ENCODE results near the gene CARTPT. TPM values are rescaled to one million over a fixed set of nuclear protein-coding genes. Genes with fewer than 3 reads are reported as not detected.

Gene CARTPT
- total RNA-seq, 2 donors from 2014 or later = not detected

DNA sequence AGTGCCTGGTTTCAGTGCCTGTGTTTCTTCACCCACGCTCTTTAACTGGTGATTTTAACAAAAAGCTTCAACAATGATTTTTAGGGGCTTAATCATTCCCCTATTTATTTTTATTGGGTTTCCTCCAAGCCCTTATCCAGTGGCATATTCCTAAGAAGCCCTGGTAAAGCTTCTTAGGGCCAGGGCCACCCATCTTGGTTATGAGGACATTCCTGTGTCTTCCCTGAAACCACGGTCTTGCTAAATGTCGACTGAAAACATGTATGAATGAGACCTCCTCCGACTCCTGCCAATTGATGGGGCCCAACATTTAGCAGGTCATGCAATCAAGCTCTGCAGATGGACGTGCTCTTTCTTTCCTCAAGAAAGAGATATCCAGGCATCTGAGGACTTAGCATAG lies 13.7 kb upstream of the CARTPT start:
- peaks cover 30% of the 10 kb centered on the region for H3K27me3 ChIP-seq (ENCODE audit: control insufficient read depth, insufficient read depth, low read length, poor library complexity, severe bottlenecking)
- H3K4me3 Mint-ChIP-seq = no peak overlapping the region
- TF ChIP-seq, protein P1, sequence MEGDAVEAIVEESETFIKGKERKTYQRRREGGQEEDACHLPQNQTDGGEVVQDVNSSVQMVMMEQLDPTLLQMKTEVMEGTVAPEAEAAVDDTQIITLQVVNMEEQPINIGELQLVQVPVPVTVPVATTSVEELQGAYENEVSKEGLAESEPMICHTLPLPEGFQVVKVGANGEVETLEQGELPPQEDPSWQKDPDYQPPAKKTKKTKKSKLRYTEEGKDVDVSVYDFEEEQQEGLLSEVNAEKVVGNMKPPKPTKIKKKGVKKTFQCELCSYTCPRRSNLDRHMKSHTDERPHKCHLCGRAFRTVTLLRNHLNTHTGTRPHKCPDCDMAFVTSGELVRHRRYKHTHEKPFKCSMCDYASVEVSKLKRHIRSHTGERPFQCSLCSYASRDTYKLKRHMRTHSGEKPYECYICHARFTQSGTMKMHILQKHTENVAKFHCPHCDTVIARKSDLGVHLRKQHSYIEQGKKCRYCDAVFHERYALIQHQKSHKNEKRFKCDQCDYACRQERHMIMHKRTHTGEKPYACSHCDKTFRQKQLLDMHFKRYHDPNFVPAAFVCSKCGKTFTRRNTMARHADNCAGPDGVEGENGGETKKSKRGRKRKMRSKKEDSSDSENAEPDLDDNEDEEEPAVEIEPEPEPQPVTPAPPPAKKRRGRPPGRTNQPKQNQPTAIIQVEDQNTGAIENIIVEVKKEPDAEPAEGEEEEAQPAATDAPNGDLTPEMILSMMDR (conservative IDR thresholded peaks at IDR 0.05) = no peak
- H3K4me3 ChIP-seq (ENCODE audit: low read length) = no peak overlapping the region
- WGBS, 2 experiments (ENCODE audit: insufficient coverage in 1 of 2, insufficient read length in 1 of 2) = 89 to 94% methylated on average over 5 of the region's 5 CpGs
- peaks cover 21% of the 10 kb centered on the region for H3K4me1 Mint-ChIP-seq
- H3K4me1 ChIP-seq (ENCODE audit: control insufficient read depth, insufficient read depth, low read length) = no peaks in the 10 kb centered on the region
- H3K9me3 ChIP-seq (ENCODE audit: control insufficient read depth, low read length) = no peaks in the 10 kb centered on the region
- no peaks in the 10 kb centered on the region for H3K9me3 Mint-ChIP-seq
- no peak for DNase-seq
- peaks cover 50% of the 10 kb centered on the region for H3K27me3 Mint-ChIP-seq (ENCODE audit: insufficient read depth)
- no peak overlapping the region for H3K27ac ChIP-seq (ENCODE audit: low read depth, low read length)
- H3K36me3 ChIP-seq (ENCODE audit: control insufficient read depth, insufficient read depth, low read length) = no peaks in the 10 kb centered on the region
- H3K27ac Mint-ChIP-seq = no peak overlapping the region
- no peak overlapping the region for H3K9ac ChIP-seq (ENCODE audit: extremely low read depth, low read length, poor library complexity, severe bottlenecking)
- H3K36me3 Mint-ChIP-seq (ENCODE audit: low read depth) = no peaks in the 10 kb centered on the region

DNA sequence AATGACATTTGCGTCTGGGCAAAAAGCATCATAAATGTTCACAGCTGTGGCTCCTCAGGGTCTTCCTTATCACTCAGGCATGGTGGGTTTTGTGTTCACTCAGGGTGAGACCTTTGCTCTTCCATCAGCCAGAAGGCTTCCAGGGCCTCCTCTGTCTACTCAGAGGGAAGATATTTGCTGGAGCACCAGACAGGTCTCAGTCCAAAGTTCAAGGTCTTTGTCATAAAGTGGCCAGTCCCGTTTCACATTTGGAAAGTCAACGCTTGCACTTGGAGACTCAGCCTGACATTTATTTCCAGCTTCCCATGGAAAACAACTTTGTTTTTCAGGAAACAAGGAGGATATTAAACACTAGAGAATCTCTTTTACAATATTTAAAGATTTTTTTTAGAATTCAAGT lies 12.2 kb upstream of the CARTPT start:
- no peak overlapping the region for H3K27ac ChIP-seq (ENCODE audit: low read depth, low read length)
- H3K9me3 ChIP-seq (ENCODE audit: control insufficient read depth, low read length) = no peaks in the 10 kb centered on the region
- H3K4me3 ChIP-seq (ENCODE audit: low read length) = no peak overlapping the region
- no peak overlapping the region for H3K4me3 Mint-ChIP-seq
- H3K36me3 ChIP-seq (ENCODE audit: control insufficient read depth, insufficient read depth, low read length) = no peaks in the 10 kb centered on the region
- 91 to 94% methylated on average over 3 of the region's 3 CpGs for WGBS, 2 experiments (ENCODE audit: insufficient coverage in 1 of 2, insufficient read length in 1 of 2)
- peaks cover 44% of the 10 kb centered on the region for H3K27me3 ChIP-seq (ENCODE audit: control insufficient read depth, insufficient read depth, low read length, poor library complexity, severe bottlenecking)
- H3K9ac ChIP-seq (ENCODE audit: extremely low read depth, low read length, poor library complexity, severe bottlenecking) = no peak overlapping the region
- TF ChIP-seq, protein P1 (conservative IDR thresholded peaks at IDR 0.05) = no peak
- H3K36me3 Mint-ChIP-seq (ENCODE audit: low read depth) = no peaks in the 10 kb centered on the region
- no peaks in the 10 kb centered on the region for H3K4me1 ChIP-seq (ENCODE audit: control insufficient read depth, insufficient read depth, low read length)
- H3K4me1 Mint-ChIP-seq = peaks cover 21% of the 10 kb centered on the region
- no peak for DNase-seq
- no peak overlapping the region for H3K27ac Mint-ChIP-seq
- no peaks in the 10 kb centered on the region for H3K9me3 Mint-ChIP-seq
- H3K27me3 Mint-ChIP-seq (ENCODE audit: insufficient read depth) = peaks cover 60% of the 10 kb centered on the region

DNA sequence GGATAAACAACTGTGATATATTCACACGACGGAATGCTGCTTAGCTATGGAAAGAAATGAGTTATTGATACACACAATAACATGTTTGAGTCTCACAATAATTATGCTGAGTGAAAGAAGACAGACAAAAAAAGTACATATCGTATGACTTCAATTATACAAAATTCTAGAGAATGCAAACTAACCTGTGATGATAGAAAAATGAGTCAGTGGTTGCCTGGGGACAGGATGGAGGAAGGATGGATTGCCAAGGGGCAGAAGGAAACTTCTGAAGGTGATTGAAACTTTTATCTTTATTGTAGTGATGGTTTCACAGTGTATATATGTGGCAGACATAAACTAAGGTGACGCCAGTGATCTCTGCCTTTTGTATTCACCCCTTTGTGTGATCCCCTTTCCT lies 7.5 kb upstream of the CARTPT start:
- no peak overlapping the region for H3K27ac Mint-ChIP-seq
- Histone ChIP-seq H3K27ac (ENCODE audit: low read depth, low read length) (no peak overlapping the region), H3K9me3 (ENCODE audit: control insufficient read depth, low read length) (no peaks in the 10 kb centered on the region), H3K27me3 (ENCODE audit: control insufficient read depth, insufficient read depth, low read length, poor library complexity, severe bottlenecking) (peaks cover 76% of the 10 kb centered on the region), H3K4me1 (ENCODE audit: control insufficient read depth, insufficient read depth, low read length) (no peaks in the 10 kb centered on the region), H3K9ac (ENCODE audit: extremely low read depth, low read length, poor library complexity, severe bottlenecking) (no peak overlapping the region), H3K36me3 (ENCODE audit: control insufficient read depth, insufficient read depth, low read length) (no peaks in the 10 kb centered on the region), H3K4me3 (ENCODE audit: low read length) (no peak overlapping the region)
- no peaks in the 10 kb centered on the region for H3K9me3 Mint-ChIP-seq
- H3K4me1 Mint-ChIP-seq = peaks cover 15% of the 10 kb centered on the region
- no peak overlapping the region for H3K4me3 Mint-ChIP-seq
- peaks cover 80% of the 10 kb centered on the region for H3K27me3 Mint-ChIP-seq (ENCODE audit: insufficient read depth)
- no peaks in the 10 kb centered on the region for H3K36me3 Mint-ChIP-seq (ENCODE audit: low read depth)
- TF ChIP-seq, protein P1 (conservative IDR thresholded peaks at IDR 0.05) = no peak
- no peak for DNase-seq
- 91 to 100% methylated on average over 1 to 4 of the region's 4 CpGs for WGBS, 2 experiments (ENCODE audit: insufficient coverage in 1 of 2, insufficient read length in 1 of 2)

All from endodermal cell (in vitro differentiated cells).